Smooth muscle cell (in vitro differentiated cells): ENCODE measurements around the gene CMYA5. TPM values are rescaled to one million over a fixed set of nuclear protein-coding genes. Genes with fewer than 3 reads are reported as not detected.

ENCODE experiments used
- DNase-seq: peaks from one replicate; lab custom pipeline; 2025; ENCODE audit not compliant: unreplicated experiment; lab: John Stamatoyannopoulos, UW
- H2AFZ ChIP-seq: fragments of 200-600 bp; sonication (generic); 2 replicates; pipeline ENCODE4 v1.6.0; 2016; ENCODE audit warnings: antibody characterized with exemption, low read depth, mild to moderate bottlenecking
- H3F3A ChIP-seq: fragments of 200-600 bp; sonication (generic); 2 replicates; pipeline ENCODE4 v1.6.0; 2017; ENCODE audit warnings: antibody characterized with exemption, low read depth
- H3K27ac ChIP-seq: fragments of 200-600 bp; sonication (generic); 2 replicates; pipeline ENCODE4 v1.5.1; 2016; ENCODE audit warnings: low read depth, mild to moderate bottlenecking
- H3K27me3 ChIP-seq: fragments of 200-600 bp; sonication (generic); 2 replicates; pipeline ENCODE4 v1.6.1; 2016; ENCODE audit warnings: low read depth, mild to moderate bottlenecking
- H3K36me3 ChIP-seq: fragments of 200-600 bp; sonication (generic); 2 replicates; pipeline ENCODE4 v1.5.1; 2016; ENCODE audit warnings: low read depth
- H3K4me1 ChIP-seq: fragments of 200-600 bp; sonication (generic); 2 replicates; pipeline ENCODE4 v1.5.1; 2016; ENCODE audit warnings: low read depth
- H3K4me2 ChIP-seq: fragments of 200-600 bp; sonication (generic); 2 replicates; pipeline ENCODE4 v1.6.0; 2016; ENCODE audit warnings: mild to moderate bottlenecking
- H3K4me3 ChIP-seq: fragments of 200-600 bp; sonication (generic); 2 replicates; pipeline ENCODE4 v1.5.1; 2016; ENCODE audit warnings: mild to moderate bottlenecking
- H3K79me2 ChIP-seq: fragments of 200-600 bp; sonication (generic); 2 replicates; pipeline ENCODE4 v1.6.0; 2016; ENCODE audit warnings: low read depth, mild to moderate bottlenecking
- H3K9ac ChIP-seq: fragments of 200-600 bp; sonication (generic); 2 replicates; pipeline ENCODE4 v1.6.0; 2016; ENCODE audit warnings: low read depth
- H3K9me3 ChIP-seq: fragments of 200-600 bp; sonication (generic); replicated peaks from 2 replicates; pipeline ENCODE4 v1.5.1; 2016; ENCODE audit warnings: low read depth
- H4K20me1 ChIP-seq: fragments of 200-600 bp; sonication (generic); 2 replicates; pipeline ENCODE4 v1.6.0; 2016; ENCODE audit warnings: low read depth
- WGBS: methylation state at CpG from one replicate; pipeline ENCODE4 v1.1.7; 2016; ENCODE audit warnings: low lambda C conversion rate; 5-methylcytosine and 5-hydroxymethylcytosine counted together
- polyA plus RNA-seq: library from polyadenylated mRNA; unstranded; fragments of >200 nt; fragmentation: Nextera tagmentation; extraction: Ambion mirVana; gene quantifications from 2 replicates; pipeline ENCODE4 v1.2.1, GENCODE V29; 2016
- total RNA-seq: library from RNA; depleted of rRNA; stranded (reverse); fragments of >200 nt; gene quantifications from 2 replicates; pipeline ENCODE4 v1.2.3, GENCODE V29; 2014
- TF ChIP-seq, protein P1 (sequence below): fragments of 200-600 bp; sonication (generic); IDR thresholded peaks from 2 replicates; pipeline ENCODE4 v1.5.1; 2017; ENCODE audit warnings: borderline replicate concordance, mild to moderate bottlenecking, antibody characterized with exemption; ENCODE audit not compliant: insufficient read depth, poor library complexity, severe bottlenecking

The CMYA5 gene
- total and polyA plus RNA-seq, 2 experiments from 2014 or later, result 0.31 to 1.9 TPM

DNA sequence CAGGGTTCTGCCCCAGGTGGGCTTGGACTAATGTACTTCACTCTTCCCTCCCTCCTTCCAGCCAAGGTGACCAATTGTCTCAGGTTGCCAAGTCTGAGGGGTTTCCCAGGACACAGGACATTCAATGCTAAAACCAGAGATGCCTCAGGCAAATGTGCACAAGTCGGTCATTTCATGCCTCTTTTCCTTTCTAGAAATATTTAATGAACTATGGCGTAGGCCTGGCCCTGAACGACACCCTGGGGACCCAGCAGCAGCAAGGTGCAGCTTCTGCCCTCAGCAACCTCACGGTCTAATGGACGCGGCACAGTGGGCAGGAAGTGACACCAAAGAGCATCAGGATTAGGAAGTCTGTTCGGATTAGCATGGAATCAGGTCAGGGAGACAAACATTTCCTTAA, 153.4 kb downstream of the CMYA5 start:
- Histone ChIP-seq H3K27me3 (no peaks in the 10 kb centered on the region), H3K9me3 (no peaks in the 10 kb centered on the region), H3K4me1 (peaks cover 7% of the 10 kb centered on the region), H3F3A (no peaks in the 10 kb centered on the region), H3K4me3 (no peak overlapping the region), H3K36me3 (no peaks in the 10 kb centered on the region), H3K4me2 (no peak overlapping the region), H3K79me2 (no peaks in the 10 kb centered on the region), H3K9ac (no peak overlapping the region), H2AFZ (no peak overlapping the region), H4K20me1 (no peaks in the 10 kb centered on the region), H3K27ac (no peak overlapping the region)
- 94% methylated on average over 7 of the region's 7 CpGs for WGBS
- DNase-seq, result no peak
- TF ChIP-seq, protein P1, sequence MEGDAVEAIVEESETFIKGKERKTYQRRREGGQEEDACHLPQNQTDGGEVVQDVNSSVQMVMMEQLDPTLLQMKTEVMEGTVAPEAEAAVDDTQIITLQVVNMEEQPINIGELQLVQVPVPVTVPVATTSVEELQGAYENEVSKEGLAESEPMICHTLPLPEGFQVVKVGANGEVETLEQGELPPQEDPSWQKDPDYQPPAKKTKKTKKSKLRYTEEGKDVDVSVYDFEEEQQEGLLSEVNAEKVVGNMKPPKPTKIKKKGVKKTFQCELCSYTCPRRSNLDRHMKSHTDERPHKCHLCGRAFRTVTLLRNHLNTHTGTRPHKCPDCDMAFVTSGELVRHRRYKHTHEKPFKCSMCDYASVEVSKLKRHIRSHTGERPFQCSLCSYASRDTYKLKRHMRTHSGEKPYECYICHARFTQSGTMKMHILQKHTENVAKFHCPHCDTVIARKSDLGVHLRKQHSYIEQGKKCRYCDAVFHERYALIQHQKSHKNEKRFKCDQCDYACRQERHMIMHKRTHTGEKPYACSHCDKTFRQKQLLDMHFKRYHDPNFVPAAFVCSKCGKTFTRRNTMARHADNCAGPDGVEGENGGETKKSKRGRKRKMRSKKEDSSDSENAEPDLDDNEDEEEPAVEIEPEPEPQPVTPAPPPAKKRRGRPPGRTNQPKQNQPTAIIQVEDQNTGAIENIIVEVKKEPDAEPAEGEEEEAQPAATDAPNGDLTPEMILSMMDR, result no peak

DNA sequence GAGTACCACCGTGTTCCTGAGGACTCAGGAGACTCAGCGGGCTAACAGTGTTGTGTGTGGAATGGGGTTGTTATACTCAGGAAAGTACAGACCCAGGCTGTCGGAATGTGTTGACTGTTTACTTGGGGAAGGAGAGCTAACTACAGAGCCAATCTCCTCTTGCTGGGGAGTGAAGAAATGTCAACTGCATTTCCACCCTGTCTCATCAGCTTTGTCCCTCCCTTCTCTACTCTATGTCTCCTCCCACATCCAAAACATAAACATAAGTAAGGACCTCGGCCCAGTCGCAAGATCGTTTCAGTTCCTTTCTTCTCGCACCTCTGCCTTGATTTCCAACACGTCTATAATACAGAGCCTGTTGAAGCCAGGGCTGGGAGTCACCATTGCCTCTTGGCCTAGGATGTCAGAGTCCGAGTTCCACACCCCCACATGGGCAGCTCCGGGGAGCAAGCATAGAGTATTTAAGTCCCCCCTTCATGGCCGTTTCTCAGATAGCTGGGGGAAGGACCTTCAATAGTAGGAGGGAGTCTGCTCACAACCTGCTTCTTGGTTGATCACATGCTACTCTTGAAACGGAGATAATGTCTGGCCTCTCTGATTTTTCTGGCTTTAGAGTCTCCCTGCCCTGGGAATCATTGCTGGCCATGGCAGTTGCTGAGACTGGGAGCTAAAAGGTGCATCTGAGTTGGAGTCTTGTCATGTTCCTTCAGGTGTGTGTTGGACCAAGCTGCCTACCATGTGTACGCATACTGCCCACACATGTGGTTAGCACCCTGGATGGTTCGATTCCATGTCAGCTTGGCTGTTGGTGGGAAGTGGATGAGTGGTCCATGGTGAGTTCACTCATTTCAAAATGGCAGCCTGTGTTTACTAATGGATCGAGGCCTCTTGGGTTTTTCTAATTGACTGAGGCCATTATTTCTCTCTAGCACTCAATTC, 154.1 kb downstream of the CMYA5 start:
- H2AFZ ChIP-seq, result no peak overlapping the region
- WGBS, result 93% methylated on average over 15 of the region's 15 CpGs
- no peaks in the 10 kb centered on the region for H3K79me2 ChIP-seq
- no peak overlapping the region for H3K4me2 ChIP-seq
- H3K9me3 ChIP-seq, result no peaks in the 10 kb centered on the region
- H3K27me3 ChIP-seq, result no peaks in the 10 kb centered on the region
- H3F3A ChIP-seq, result no peaks in the 10 kb centered on the region
- H3K4me1 ChIP-seq, result peaks cover 7% of the 10 kb centered on the region
- no peak for DNase-seq
- H3K36me3 ChIP-seq, result no peaks in the 10 kb centered on the region
- no peak overlapping the region for H3K27ac ChIP-seq
- TF ChIP-seq, protein P1, result no peak
- H3K9ac ChIP-seq, result no peak overlapping the region
- no peaks in the 10 kb centered on the region for H4K20me1 ChIP-seq
- H3K4me3 ChIP-seq, result no peak overlapping the region

DNA sequence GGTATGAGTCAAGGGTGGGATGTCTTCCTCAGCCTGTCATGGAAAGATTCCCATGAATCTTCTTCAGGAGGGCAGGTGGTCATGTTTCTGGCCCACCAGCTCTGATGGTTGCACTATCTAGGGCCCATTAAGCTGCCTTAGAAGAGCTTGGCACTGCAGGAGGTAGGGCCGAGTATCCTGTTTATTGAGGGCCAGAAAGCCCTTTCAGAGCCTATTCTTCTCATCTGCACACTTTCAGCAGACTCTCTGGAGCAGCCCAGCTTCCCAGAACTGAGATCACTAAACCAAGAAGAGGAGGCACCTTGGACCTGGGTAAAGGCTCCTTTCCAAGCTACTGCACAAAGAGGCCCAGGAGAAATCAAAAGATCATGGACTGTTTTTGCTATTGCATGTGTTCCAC, 154.9 kb downstream of the CMYA5 start:
- H3K9ac ChIP-seq, result no peak overlapping the region
- TF ChIP-seq, protein P1, result no peak
- 95% methylated on average over 1 of the region's 1 CpG for WGBS

More for the DNA sequence above, 154.9 kb downstream of the CMYA5 start:
- no peak overlapping the region for H3K4me2 ChIP-seq
- peaks cover 7% of the 10 kb centered on the region for H3K4me1 ChIP-seq
- no peak for DNase-seq
- H3K79me2 ChIP-seq, result no peaks in the 10 kb centered on the region
- no peaks in the 10 kb centered on the region for H4K20me1 ChIP-seq
- no peak overlapping the region for H3K4me3 ChIP-seq
- H3K9me3 ChIP-seq, result no peaks in the 10 kb centered on the region
- no peaks in the 10 kb centered on the region for H3K27me3 ChIP-seq
- no peaks in the 10 kb centered on the region for H3F3A ChIP-seq
- no peak overlapping the region for H2AFZ ChIP-seq
- H3K36me3 ChIP-seq, result no peaks in the 10 kb centered on the region
- H3K27ac ChIP-seq, result no peak overlapping the region
